ENCODE data around the gene ZNF605. TPM values are rescaled to one million over a fixed set of nuclear protein-coding genes. Genes with fewer than 3 reads are reported as not detected.

Gene ZNF605
- total and polyA plus RNA-seq, 10 of the 15 experiments (the other 5 are each of a cell fraction or from before 2014, with no cell fraction given): 0.95 to 4.8 (median 2.5) TPM

DNA sequence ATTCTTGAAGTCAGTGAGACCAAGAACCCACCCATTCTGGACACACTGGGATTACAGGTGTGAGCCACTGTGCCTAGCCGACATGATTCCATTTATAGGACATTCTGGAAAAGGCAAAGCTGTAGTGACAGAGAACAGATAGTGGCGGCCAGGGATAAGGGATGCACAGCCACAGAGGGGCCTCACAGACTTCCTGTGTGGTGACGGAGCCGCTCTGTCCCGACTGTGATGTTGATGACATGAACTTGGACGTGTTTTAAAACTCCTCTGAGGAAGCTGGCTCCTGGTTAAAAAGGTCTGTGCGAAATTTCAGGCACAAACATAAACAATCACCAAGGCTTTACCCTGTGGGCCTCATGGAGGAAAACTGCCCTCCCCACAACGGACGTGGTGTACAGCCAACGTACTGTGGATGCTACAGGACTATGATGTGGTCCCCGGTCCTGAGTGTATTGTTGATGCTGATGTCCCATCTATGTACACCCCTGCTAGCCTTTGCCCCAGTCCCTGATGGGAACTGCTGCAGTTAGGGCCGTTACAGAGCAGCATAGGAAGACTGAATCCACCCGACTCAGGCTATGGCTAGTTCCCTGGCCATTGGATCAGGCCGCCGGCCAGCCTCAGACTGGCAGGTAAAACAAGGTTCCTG, 15.9 kb downstream of the ZNF605 start:
- POLR2A ChIA-PET: no interaction called here
- peaks cover 25% of the 10 kb centered on the region; the same call in 2 of the 3 replicates for H3K9me3 ChIP-seq (replicated peaks; ENCODE audit: control insufficient read depth, insufficient read depth, low read length)
- no peak overlapping the region for H2AFZ ChIP-seq (ENCODE audit: control insufficient read depth, low read depth, low read length)
- BruUV-seq (replicated peaks): no TSS peak
- H3K27me3 ChIP-seq (replicated peaks in 1 of 2; ENCODE audit: control insufficient read depth in 2 of 2, insufficient read depth in 2 of 2, low read length in 1 of 2): no peaks in the 10 kb centered on the region
- ATAC-seq (no peak), FAIRE-seq (no peak), DNase-seq (ENCODE audit: low read depth, low spot score) (no peak)
- in situ Hi-C loops (cut with MboI): no loop called here
- CTCF ChIA-PET: no interaction called here
- TF ChIP-seq SIX5 (IDR thresholded peaks at IDR 0.05; ENCODE audit: low read depth, low read length, severe bottlenecking) (no peak), SUZ12 (IDR thresholded peaks at IDR 0.05; ENCODE audit: unreplicated experiment) (no peak), CREB1 (IDR thresholded peaks at IDR 0.05; ENCODE audit: low read depth) (no peak), SRF (IDR thresholded peaks at IDR 0.05; ENCODE audit: low read depth in 2 of 2, low read length in 2 of 2) (no peak), HDAC6 (IDR thresholded peaks at IDR 0.05; ENCODE audit: unreplicated experiment) (no peak), ZNF622 (IDR thresholded peaks at IDR 0.05) (no peak), SREBF2 (IDR thresholded peaks at IDR 0.05; ENCODE audit: low read length) (no peak), HDAC2 (IDR thresholded peaks at IDR 0.05) (no peak), HDGF (IDR thresholded peaks at IDR 0.05) (no peak), MTA3 (IDR thresholded peaks at IDR 0.05; ENCODE audit: borderline replicate concordance, low read length) (no peak), TARDBP (IDR thresholded peaks at IDR 0.05; ENCODE audit: borderline replicate concordance) (no peak)
- TF ChIP-seq, protein P1, sequence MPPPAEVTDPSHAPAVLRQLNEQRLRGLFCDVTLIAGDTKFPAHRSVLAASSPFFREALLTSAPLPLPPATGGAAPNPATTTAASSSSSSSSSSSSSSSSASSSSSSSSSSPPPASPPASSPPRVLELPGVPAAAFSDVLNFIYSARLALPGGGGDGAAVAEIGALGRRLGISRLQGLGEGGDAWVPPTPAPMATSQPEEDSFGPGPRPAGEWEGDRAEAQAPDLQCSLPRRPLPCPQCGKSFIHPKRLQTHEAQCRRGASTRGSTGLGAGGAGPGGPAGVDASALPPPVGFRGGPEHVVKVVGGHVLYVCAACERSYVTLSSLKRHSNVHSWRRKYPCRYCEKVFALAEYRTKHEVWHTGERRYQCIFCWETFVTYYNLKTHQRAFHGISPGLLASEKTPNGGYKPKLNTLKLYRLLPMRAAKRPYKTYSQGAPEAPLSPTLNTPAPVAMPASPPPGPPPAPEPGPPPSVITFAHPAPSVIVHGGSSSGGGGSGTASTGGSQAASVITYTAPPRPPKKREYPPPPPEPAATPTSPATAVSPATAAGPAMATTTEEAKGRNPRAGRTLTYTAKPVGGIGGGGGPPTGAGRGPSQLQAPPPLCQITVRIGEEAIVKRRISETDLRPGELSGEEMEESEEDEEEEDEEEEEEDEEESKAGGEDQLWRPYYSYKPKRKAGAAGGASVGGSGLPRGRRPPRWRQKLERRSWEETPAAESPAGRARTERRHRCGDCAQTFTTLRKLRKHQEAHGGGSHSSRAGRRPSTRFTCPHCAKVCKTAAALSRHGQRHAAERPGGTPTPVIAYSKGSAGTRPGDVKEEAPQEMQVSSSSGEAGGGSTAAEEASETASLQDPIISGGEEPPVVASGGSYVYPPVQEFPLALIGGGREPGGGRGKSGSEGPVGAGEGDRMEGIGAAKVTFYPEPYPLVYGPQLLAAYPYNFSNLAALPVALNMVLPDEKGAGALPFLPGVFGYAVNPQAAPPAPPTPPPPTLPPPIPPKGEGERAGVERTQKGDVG (CRISPR knock-in tag; IDR thresholded peaks at IDR 0.05): no peak
- TF ChIP-seq, protein P2, sequence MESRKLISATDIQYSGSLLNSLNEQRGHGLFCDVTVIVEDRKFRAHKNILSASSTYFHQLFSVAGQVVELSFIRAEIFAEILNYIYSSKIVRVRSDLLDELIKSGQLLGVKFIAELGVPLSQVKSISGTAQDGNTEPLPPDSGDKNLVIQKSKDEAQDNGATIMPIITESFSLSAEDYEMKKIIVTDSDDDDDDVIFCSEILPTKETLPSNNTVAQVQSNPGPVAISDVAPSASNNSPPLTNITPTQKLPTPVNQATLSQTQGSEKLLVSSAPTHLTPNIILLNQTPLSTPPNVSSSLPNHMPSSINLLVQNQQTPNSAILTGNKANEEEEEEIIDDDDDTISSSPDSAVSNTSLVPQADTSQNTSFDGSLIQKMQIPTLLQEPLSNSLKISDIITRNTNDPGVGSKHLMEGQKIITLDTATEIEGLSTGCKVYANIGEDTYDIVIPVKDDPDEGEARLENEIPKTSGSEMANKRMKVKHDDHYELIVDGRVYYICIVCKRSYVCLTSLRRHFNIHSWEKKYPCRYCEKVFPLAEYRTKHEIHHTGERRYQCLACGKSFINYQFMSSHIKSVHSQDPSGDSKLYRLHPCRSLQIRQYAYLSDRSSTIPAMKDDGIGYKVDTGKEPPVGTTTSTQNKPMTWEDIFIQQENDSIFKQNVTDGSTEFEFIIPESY (IDR thresholded peaks at IDR 0.05): no peak
- TF ChIP-seq, protein P3, sequence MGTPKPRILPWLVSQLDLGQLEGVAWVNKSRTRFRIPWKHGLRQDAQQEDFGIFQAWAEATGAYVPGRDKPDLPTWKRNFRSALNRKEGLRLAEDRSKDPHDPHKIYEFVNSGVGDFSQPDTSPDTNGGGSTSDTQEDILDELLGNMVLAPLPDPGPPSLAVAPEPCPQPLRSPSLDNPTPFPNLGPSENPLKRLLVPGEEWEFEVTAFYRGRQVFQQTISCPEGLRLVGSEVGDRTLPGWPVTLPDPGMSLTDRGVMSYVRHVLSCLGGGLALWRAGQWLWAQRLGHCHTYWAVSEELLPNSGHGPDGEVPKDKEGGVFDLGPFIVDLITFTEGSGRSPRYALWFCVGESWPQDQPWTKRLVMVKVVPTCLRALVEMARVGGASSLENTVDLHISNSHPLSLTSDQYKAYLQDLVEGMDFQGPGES (IDR thresholded peaks at IDR 0.05): no peak
- intact Hi-C loops (cut with micrococcal nuclease; ENCODE audit: unreplicated experiment): no loop called here
- H3K4me3 ChIP-seq: no peak overlapping the region
- H3K9ac ChIP-seq (ENCODE audit: control insufficient read depth, insufficient read depth, low read length): no peak overlapping the region
- no peak overlapping the region for H3K27ac ChIP-seq (ENCODE audit: control insufficient read depth, insufficient read depth)
- no peaks in the 10 kb centered on the region for H3K79me2 ChIP-seq (ENCODE audit: control insufficient read depth, insufficient read depth, low read length)
- H3K4me2 ChIP-seq (ENCODE audit: control insufficient read depth, insufficient read depth): no peak overlapping the region
- RAD21 ChIA-PET (ENCODE audit: unreplicated experiment): no interaction called here
- no peaks in the 10 kb centered on the region for H4K20me1 ChIP-seq (ENCODE audit: control insufficient read depth, insufficient read depth)
- H3K36me3 ChIP-seq (ENCODE audit: control insufficient read depth in 2 of 2, insufficient read depth in 2 of 2, low read length in 1 of 2): peaks cover 2 to 12% of the 10 kb centered on the region in 2 experiments; a peak in 3 of 4 replicates
- WGBS (ENCODE audit: insufficient coverage, insufficient replicate concordance, low lambda C conversion rate, missing lambda C conversion rate): 97% methylated on average over 15 of the region's 15 CpGs
- SMC1A ChIA-PET (ENCODE audit: uncharacterized antibody, unreplicated experiment): no interaction called here
- no peaks in the 10 kb centered on the region for H3K4me1 ChIP-seq (ENCODE audit: control insufficient read depth, insufficient read depth, low read length)

All from GM12878 (cell line).